Lung (tissue), 12 donors: ENCODE results near the gene SLC4A1. TPM values are rescaled to one million over a fixed set of nuclear protein-coding genes. Genes with fewer than 3 reads are reported as not detected.
A peak's percentile ranks its signal among the peaks of the same experiment; 100 is the strongest.

Experiments used
- ATAC-seq: fragments of 200-7000 bp; cut with Tn5 transposase; one replicate; pipeline ENCODE4 v1.9.1; 2020; ENCODE audit warnings: moderate number of reproducible peaks; ENCODE audit not compliant: insufficient read depth, low FRiP score
- DNase-seq, 3 donors: peaks; one replicate each; pipeline ENCODE4 v3.0.0-alpha.2; 2013 to 2017
- H3K27ac ChIP-seq, 2 donors: one replicate each; pipeline ENCODE4 v1.5.1; 2013; ENCODE audit warnings: mild to moderate bottlenecking in 2 of 2, moderate library complexity in 2 of 2, control low read depth in 1 of 2, inconsistent platforms in 1 of 2, low read depth in 1 of 2, low read length in 1 of 2
- H3K27me3 ChIP-seq, 3 donors: one replicate each; pipeline ENCODE4 v1.5.1; 2013; ENCODE audit warnings: low read length in 2 of 3; ENCODE audit not compliant: control insufficient read depth in 3 of 3, insufficient read depth in 3 of 3
- H3K36me3 ChIP-seq, 4 donors: one replicate each; pipeline ENCODE4 v1.5.1; 2013; ENCODE audit warnings: low read length in 4 of 4, mild to moderate bottlenecking in 1 of 4, moderate library complexity in 1 of 4; ENCODE audit not compliant: control insufficient read depth in 4 of 4, insufficient read depth in 4 of 4
- H3K4me1 ChIP-seq, 5 donors: one replicate each; pipeline ENCODE4 v1.5.1; 2013; ENCODE audit warnings: low read length in 5 of 5, mild to moderate bottlenecking in 2 of 5, moderate library complexity in 1 of 5; ENCODE audit not compliant: control insufficient read depth in 5 of 5, insufficient read depth in 5 of 5
- H3K4me3 ChIP-seq: one replicate; pipeline ENCODE4 v1.5.1; 2013; ENCODE audit warnings: mild to moderate bottlenecking, control low read depth, moderate library complexity
- H3K9ac ChIP-seq, 2 donors: one replicate each; pipeline ENCODE4 v1.5.1; 2013; ENCODE audit warnings: low read length in 2 of 2, control low read depth in 1 of 2; ENCODE audit not compliant: insufficient read depth in 1 of 2
- H3K9me3 ChIP-seq, 4 donors: one replicate each; pipeline ENCODE4 v1.5.1; 2013; ENCODE audit warnings: low read length in 3 of 4, mild to moderate bottlenecking in 1 of 4, moderate library complexity in 1 of 4; ENCODE audit not compliant: control insufficient read depth in 4 of 4, insufficient read depth in 3 of 4
- WGBS, 2 donors: extraction: QIAGEN DNeasy Blood & Tissue Kit; methylation state at CpG; one replicate each; pipeline ENCODE4 v1.1.7; 2013; 5-methylcytosine and 5-hydroxymethylcytosine counted together
- polyA plus RNA-seq, 2 donors: library from polyadenylated mRNA; stranded (reverse); fragments of 200-250 nt; gene quantifications; one replicate each; pipeline ENCODE4 v1.2.1, GENCODE V29; 2013
- total RNA-seq, 2 donors: library from RNA; depleted of rRNA in 1 of 2; stranded (reverse); fragments of >200 nt in 1 of 2; gene quantifications; one replicate each; pipeline ENCODE4 v1.2.1, GENCODE V29; 2014 to 2021
- TF ChIP-seq, protein P1 (sequence below): IDR thresholded peaks from 2 replicates; pipeline ENCODE4 v1.5.1; 2012; ENCODE audit warnings: mild to moderate bottlenecking; ENCODE audit errors: control extremely low read depth, extremely low read depth
- donor health status: control.
- donor health status: control.
- donor health status: Bipolar disorder and iron deficiency.
- donor health status: healthy.
- donor health status: DM: yes; HTN: yes; CAD: no.

The SLC4A1 gene
- total and polyA plus RNA-seq, 4 donors, result 0.10 to 40.9 (median 0.77) TPM

DNA sequence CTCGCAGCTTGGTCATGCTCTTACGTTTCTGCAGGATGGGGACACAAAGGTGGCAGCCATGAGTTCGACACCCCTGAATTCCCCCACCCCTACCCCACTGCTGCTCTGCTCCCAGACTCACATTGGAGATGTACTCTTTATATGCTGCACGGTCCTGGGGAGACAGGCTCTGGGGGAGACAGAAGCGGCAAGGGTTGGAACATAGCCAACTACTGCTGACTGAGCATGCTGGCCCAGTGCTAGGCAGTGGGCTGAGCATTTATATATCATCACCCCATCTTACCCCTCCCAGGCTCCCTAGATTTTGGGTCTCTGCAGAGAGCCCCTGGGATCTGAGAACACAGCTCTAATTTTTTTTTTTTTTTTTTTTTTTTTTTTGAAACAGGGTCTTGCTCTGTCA, 60.2 kb downstream of the SLC4A1 start:
- TF ChIP-seq, protein P1, sequence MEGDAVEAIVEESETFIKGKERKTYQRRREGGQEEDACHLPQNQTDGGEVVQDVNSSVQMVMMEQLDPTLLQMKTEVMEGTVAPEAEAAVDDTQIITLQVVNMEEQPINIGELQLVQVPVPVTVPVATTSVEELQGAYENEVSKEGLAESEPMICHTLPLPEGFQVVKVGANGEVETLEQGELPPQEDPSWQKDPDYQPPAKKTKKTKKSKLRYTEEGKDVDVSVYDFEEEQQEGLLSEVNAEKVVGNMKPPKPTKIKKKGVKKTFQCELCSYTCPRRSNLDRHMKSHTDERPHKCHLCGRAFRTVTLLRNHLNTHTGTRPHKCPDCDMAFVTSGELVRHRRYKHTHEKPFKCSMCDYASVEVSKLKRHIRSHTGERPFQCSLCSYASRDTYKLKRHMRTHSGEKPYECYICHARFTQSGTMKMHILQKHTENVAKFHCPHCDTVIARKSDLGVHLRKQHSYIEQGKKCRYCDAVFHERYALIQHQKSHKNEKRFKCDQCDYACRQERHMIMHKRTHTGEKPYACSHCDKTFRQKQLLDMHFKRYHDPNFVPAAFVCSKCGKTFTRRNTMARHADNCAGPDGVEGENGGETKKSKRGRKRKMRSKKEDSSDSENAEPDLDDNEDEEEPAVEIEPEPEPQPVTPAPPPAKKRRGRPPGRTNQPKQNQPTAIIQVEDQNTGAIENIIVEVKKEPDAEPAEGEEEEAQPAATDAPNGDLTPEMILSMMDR, result no peak
- Histone ChIP-seq H3K4me3 (no peak overlapping the region), H3K4me1 (peaks cover 0 to 12% (median 2%) of the 10 kb centered on the region in 5 donors), H3K9ac (no peak overlapping the region), H3K9me3 (peaks cover 0 to 2% (median 0%) of the 10 kb centered on the region in 4 donors), H3K27me3 (no peaks in the 10 kb centered on the region), H3K36me3 (peaks cover 12 to 52% (median 35%) of the 10 kb centered on the region in 4 donors), H3K27ac (no peak overlapping the region)
- WGBS, 2 donors, result 91 to 92% methylated on average over 5 of the region's 5 CpGs
- ATAC-seq (no peak), DNase-seq (peak in 1 of 3 donors; percentile 10)

DNA sequence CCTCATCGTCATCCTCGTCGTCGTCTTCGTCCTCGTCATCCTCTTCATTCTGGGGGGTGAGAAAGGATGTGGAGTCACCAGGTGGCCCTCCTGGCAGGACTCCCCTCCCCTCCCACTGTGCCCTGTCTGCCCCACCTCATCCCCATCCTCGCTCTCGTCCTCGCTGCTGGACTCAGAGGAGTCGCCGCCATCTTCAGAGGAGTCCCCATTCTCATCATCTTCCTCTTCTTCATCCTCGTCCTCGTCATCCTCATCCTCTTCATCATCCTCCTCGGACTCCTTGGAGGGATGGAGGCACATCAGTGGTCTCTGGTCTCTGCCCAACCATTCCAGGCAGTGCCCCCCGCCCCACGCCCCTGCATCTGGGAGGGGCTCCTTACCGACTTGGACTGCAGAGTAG, 60.6 kb downstream of the SLC4A1 start:
- Histone ChIP-seq H3K27ac (no peak overlapping the region), H3K9ac (no peak overlapping the region), H3K36me3 (peaks cover 12 to 51% (median 35%) of the 10 kb centered on the region in 4 donors), H3K9me3 (peaks cover 0 to 2% (median 0%) of the 10 kb centered on the region in 4 donors), H3K27me3 (no peaks in the 10 kb centered on the region), H3K4me1 (peaks cover 0 to 12% (median 2%) of the 10 kb centered on the region in 5 donors), H3K4me3 (no peak overlapping the region)
- ATAC-seq (no peak), DNase-seq (peak in 1 of 3 donors; percentile 11)
- WGBS, 2 donors, result 88 to 91% methylated on average over 17 of the region's 17 CpGs
- TF ChIP-seq, protein P1, result no peak

DNA sequence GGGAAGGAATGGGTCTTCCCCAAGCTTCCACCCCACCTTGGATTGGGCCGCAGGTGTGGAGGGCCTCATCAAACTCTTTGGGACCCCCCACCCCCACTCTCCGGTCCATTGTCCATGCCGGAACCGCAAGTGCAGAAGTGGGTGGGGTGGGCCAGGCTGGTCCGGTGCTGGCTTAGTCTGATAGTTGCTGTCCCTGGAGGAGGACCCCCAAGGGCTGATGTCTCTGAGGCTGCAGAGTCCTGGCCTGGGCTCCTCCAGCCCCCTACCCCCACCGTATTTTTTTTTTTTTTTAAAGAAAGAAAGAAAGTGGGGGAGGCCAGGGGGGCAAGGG, 61.1 kb downstream of the SLC4A1 start:
- ATAC-seq, result no peak
- 90 to 94% methylated on average over 6 of the region's 6 CpGs for WGBS, 2 donors

More for the DNA sequence above, 61.1 kb downstream of the SLC4A1 start:
- Histone ChIP-seq H3K36me3 (peaks cover 12 to 46% (median 34%) of the 10 kb centered on the region in 4 donors), H3K4me1 (peaks cover 0 to 12% (median 2%) of the 10 kb centered on the region in 5 donors), H3K9me3 (peaks cover 0 to 2% (median 0%) of the 10 kb centered on the region in 4 donors), H3K4me3 (no peak overlapping the region), H3K9ac (no peak overlapping the region), H3K27me3 (no peaks in the 10 kb centered on the region), H3K27ac (no peak overlapping the region)
- TF ChIP-seq, protein P1, result no peak
- DNase-seq, result peak in 1 of 3 donors; percentile 10
